NCI-H2081 treated with DMSO at 0.1 percent for 48 hours (cell line): Measurements from ENCODE around the gene CHMP2B.
"Not testable (repeated sequence)": the region's sequence is repeated elsewhere in the genome, so short reads cannot be mapped to it uniquely, and the experiment has no call there.

Experiments
- DNase-seq: peaks from one replicate; lab custom pipeline; 2025; lab: John Stamatoyannopoulos, UW

Gene CHMP2B

DNA sequence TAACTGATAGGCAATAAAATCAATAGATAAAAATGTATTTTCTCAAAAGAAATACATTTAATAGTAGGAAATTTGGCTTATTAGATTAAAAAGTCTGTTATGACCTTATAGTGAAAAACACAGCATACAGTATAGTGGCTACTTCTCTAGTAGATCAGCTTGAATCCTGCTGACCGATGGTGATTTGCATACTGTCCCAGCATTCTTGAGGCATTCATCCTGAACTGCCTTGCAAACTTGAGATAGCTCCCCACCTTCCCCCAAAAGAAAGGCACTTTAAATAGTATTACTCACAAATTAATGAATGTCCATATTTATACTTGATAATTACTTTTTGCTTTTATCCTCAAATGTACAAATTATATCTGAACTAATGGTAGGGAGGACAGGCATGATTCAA is 6.7 kb downstream of the CHMP2B start:
- no peak for DNase-seq

DNA sequence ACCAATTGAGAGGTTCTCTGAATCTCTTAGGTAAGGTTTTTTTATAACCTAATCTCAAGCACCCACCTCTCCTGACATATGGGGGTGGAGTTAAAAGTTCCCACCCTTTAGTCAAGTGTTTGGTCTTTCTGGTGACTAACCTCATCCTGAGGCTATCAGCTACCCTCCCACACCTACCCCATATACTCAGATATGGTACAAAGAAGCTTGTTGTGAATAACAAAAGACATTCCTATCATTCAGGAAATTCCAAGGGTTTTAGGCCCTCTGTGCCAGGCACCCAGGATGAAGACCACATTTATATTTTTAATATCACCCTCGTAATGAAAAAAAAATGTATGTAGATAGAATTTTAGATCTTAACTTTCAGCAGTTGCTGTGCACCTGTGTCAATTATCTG is 9.0 kb downstream of the CHMP2B start:
- DNase-seq, result no peak

DNA sequence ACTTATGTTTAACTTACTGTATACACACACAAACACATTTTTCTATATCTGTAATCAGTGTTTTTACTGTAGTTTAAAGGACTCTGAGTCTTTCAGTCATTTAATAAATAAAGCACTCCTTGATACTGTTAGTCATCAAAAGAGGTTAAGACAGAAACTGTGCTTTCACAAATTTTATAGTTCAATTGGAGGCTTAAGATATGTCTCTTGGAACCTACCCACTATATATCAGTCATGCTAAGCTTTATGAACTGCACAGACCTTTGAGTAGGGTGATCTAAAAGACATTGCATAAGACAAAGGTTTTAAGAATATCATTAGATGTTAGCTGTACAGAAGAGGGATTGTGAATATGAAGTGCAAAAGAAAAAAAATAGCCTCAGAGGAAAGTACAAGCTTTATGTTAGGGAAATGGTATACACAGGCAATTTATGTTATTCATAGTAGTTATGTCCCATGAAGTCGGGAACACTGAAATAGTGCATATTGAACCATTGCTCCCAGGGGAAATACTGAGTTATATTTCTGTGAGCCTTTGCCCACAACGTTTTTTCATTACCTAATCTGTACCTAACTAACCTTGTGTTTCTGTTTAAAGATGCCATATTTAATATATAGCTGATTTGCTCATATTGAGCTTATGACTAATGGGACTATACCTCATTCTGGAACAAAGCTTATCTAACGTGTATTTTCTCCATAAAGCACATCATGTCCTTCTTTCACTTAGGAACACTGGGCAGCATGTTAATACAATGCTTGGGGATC is 19.7 kb downstream of the CHMP2B start:
- DNase-seq, result no peak

DNA sequence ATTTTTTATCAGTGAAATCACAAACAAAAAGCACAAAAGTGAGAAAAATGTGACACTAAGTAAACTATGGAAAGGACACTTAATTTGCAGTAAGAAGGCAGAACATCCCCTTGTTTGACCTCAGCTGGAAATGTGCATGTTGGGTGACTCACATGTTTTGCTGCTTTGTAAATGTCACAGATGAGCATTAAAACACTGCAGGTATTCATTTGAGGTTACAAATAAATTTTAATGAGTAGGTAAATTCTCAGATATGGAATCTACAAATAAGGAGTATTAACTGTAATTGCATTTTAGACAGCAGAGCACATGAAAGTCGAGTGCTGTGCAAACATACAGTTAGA is 20.3 kb downstream of the CHMP2B start:
- DNase-seq, result no peak

DNA sequence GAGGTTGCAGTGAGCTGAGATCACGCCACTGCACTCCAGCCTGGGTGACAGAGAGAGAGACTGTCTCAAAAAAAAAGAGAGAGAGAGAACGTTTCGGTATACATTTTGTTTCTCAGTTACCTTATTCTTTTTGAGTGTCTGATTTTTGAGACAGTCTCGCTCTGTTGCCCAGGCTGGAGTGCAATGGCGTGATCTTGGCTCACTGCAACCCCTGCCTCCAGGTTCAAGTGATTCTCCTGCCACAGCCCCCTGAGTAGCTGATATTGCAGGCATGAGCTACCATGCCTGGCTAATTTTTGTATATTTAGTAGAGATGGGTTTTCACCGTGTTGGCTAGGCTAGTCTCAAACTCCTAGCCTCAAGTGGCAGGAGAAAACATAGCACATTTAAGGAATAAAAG is 21.1 kb downstream of the CHMP2B start:
- DNase-seq, result not testable (repeated sequence)

DNA sequence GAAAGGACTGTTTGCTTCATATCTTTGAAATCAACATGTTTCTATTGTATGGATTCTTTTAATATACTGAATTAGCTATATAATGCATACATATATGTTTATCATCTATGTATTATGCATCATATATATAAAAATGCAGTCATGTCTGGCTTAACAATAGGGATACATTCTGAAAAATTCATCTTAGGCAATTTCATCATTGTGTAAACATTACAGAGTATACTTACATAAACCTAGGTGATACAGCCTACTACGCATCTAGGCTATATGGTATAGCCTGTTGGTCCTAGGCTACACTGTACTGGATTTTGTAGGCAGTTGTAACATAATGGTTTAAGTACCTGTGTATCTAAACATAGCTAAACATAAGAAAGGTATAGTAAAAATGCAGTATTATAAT is 21.7 kb downstream of the CHMP2B start:
- no peak for DNase-seq

DNA sequence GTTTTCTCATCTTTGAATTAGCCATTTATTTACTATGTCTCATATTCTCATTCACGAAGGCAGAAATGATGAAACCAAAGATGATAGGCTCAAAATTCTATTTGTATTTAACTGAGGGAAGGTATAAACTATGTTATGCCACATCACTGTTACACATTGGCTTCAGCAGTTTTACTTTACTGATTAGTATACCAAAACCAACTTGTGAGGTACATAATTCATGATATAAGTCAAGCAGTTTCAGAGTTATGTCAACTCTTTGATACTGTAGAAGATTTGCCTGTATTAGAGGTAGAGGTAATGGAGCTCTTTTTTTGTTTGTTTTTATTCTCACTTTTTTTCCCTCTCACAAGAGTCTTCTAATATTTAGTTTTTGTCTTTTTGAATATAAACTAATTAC is 22.9 kb downstream of the CHMP2B start:
- DNase-seq, result no peak

DNA sequence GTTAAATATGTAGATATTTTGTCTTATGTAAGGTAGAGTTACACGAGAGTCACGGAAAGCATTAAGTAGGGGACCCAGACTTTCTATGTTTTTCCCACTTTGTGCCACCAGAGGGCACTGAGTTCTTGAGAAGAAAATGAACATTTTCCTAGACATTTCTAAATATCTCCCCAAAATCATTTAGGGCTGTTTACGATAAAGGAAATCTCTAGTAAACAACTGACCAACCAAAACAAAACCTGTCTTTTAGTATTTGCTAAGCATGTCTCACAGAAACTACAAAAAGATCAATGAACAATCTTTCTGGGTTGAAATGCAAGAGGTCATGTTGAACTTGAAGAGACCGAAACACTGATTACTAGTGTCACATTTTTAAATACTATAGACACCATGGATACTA is 33.2 kb downstream of the CHMP2B start:
- DNase-seq, result no peak

DNA sequence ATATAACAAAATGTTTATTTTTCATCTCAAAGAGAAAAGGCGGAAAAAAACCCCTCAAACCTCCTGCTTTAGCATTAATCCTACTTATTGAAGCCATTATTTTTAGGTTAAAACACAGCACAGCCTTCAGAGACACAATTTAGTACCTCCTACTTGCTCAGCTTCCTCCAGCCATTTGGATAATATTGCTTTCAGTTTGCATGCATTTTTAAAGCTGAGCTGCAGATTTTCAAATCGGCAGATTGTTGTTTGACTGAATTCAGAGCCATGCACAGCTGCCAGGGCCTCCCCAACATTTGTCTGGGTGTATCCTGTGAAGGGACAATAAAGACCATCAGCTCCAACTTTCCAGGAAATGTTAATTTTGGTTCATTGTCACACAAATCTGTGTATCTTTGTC is 34.8 kb downstream of the CHMP2B start:
- DNase-seq, result no peak

DNA sequence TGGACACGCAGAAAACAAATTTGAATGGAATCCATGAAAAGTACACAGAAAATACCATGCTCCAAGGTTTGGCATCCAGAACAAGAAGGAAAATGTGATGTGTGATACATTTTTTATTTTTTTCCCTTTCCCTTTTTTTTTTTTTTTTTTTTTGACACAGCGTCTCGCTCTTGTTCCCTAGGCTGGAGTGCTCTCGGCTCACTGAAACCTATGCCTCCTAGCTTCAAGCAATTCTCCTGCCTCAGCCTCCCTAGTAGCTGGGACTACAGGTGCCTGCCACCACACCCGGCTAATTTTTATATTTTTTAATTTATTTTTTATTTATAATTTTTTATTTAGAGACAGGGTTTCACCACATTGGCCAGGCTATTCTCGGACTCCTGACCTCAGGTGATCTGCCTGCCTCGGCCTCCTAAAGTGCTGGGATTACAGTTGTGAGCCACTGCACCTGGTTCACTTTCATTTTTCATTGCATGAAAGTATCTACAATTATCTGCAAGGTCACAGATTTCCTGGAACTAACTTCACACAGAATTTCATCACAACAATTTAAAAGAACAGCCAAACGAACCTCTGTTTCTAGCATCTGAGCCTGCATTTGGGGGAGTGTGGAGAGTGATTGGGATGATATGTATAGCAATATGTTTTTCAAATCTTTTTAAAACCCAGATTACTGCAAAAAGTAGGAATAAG is 41.0 kb downstream of the CHMP2B start:
- DNase-seq, result no peak

DNA sequence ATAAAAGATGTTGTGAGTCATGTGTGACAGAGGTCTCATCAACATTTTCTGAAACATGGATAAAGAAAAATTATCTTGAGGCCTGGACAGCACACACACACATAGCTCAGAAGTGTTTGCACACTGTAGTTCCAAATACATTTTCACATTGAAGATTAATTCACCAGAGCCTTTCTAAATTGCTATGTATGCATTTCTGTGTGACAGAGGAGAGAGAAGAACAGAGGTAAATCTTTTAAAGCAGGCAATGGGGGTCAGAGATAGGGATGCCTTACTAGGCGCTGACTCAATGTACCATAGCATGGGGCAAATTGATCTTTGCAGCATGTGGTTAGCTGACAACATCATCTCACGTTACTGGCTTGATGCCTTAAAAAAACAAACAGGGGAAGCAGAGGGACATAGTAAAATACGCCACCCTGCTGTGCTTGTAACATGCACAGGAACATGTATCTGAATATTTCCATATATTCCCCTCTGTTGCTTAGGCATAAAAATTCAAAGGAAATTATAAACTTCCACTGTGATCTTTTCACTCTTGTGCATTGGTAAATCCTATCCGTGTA is 41.6 kb downstream of the CHMP2B start:
- DNase-seq, result no peak

DNA sequence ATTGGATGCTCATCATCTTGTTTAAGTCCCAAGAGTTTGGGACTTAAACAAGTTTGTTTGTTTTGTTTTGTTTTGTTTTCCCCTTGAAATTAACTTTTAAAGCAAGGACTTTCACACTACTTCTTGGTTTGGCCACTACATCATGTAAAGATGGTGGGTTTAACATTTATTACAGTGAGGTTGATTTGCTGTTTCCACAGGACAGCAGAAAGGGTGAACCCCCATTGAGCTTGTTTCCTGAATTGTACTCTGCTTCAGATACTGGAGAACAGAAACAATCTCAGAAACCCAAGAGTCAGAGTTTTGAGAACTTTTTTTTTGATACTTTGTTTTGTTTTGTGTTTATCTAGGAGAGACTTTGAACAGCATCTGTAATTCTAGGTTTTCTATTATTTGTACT is 42.6 kb downstream of the CHMP2B start:
- DNase-seq, result no peak

DNA sequence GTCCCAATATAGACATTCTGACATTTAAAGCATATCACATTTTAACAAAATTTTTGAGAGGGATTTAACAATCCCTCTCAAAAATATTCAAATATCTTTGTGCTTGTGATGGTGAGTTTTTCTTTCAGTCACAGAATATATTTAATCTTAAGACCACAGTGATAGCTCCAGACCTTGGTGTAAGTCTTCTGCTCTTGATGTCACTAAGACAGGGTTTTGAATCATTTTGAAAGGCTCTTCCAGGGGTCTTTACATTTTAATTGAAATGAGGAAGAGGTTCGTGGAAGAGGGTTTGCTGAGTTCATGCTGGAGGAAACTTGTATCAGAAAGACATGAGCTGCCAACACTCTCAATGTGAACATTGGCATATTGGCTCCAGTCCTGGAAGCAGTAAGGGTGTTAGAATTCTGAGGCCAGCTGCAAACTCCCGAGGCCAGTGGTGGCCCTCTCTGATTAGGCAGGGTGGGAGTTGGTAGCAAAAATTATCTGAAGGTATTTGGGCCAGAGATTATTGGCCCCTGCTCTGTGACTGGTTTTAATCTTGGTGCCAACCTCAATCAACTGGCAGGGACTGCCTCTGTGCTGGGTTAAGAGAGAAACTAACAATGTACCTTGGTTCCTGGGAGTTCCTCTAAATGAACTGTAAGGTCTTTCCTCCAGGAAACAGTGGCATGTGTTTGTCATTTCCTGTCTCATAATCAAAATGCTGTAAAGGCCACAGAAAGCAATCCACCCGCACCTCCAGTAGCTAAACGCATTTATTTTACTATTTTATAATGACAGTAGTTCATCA is 44.0 kb downstream of the CHMP2B start:
- no peak for DNase-seq

DNA sequence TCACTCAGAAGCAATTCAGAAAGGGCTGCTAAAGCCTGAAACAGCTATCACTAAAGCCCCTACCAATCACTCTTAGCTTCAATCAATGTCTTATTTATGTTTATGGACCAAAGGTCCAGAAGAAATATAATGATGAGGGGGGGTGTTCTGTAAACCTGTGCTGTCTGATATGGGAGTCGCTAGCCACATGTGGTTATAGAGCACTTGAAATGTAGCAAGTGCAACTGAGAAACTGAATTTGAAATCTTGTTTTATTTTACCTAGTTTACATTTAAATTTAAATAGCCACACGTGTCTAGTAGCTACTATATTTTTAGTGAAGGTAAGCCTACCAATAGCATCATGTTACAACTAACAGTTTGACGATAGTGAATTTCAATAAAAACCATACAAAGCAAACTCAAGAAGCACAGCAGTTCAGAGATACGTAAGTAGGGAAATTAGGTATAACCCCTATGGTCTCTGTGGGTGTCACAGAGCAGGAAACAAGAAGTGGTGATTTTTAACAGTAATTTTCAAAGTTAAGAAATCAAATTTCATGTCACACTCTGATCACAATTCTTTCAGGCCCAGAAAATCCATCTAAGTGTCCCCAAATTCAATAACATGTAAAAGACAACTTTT is 45.7 kb downstream of the CHMP2B start:
- no peak for DNase-seq

DNA sequence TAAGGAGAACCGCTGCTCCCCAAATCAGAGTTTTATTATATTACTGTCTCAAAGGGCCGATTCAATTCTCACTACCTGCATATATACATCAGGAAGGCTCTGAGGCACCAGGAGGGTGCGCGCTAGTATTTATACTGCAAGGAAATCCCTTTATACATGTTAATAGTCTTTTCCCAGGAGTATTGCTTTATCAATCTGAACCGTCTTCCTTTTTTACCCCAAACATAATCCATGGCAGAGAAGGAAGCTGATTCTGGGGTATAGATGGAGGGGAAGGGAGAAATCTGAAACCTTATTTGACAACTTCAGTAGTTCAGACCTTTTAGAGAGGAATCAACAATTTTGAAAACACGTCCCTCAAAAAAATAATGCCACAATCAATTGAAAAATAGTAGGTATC is 49.4 kb downstream of the CHMP2B start, which contains the start of gene POU1F1:
Gene POU1F1 (minus strand): TSS at position 101 of the 400 bp plus-strand sequence. CDS start 122 bp downstream, outside the sequence.
- no peak for DNase-seq

DNA sequence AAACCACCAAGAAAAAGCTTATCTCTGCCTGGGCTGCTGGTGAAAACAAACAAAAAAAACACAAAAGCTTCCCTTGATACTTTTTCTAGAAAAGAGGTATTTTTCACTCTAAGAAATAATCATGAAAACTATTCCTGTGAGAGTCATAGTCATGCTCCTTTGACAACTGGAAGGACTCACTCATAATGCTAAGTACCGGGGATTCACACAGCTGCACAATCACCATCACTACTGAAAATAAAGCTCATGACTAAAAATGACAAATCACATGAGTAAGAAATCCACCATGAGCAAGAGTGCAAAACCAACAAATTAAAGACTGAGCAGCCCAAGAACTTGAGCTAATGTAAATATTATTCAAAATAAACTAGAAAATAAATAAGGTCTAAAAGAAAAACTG is 59.9 kb downstream of the CHMP2B start:
- no peak for DNase-seq

DNA sequence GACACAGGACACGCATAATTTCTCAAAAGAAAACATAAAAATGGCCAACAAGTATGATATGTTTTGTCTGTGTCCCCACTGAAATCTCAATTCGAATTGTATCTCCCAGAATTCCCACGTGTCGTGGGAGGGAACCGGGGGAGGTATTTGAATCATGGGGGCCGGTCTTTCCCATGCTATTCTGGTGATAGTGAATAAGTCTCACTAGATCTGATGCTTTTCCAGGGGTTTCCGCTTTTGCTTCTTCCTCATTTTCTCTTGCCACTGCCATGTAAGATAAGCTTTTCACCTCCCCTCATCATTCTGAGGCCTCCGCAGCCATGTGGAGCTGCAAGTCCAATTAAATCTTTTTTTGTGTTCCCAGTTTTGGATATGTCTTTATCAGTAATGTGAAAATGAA is 61.3 kb downstream of the CHMP2B start:
- no peak for DNase-seq

DNA sequence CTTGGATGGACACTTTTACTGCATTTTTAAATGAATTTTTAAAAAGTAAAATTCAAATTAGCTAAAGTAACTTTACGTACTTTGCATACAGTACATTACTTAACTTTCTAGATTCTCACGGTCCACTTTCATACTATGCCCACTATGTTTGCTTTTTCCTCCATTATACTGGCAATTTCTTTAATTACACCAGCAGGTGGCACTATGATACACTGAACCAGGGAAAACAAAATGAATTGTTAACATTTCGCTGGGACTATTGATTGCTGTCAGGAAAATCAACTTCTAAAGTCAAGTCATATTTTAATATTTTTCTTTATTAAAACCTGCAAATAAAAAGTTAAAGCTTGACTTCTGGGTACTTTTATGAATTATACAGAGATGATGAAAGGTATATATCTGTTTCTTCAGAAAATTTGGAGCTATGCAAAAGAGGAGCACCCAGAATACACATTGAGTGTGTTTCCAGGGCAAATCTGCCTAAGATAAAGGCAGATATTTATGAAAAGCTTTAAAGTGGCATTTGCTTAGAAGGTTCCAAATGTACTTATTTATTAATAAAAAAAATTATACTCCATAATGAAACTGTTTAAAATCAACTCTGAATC is 71.1 kb downstream of the CHMP2B start:
- no peak for DNase-seq

DNA sequence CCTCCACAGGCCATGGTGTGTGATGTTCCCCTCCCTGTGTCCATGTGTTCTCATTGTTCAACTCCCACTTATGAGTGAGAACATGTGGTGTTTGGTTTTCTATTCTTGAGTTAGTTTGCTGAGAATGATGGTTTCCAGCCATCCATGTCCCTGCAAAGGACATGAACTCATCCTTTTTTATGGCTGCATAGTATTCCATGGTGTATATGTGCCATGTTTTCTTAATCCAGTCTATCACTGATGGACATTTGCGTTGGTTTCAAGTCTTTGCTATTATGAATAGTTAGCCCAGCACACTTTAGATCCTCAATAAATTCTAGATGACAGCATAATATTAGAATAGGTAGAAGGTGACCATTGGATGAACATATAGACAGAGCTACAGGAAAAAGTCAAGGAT is 77.9 kb downstream of the CHMP2B start:
- not testable (repeated sequence) for DNase-seq
